ENCODE data around the gene SOS1. TPM values are rescaled to one million over a fixed set of nuclear protein-coding genes. Genes with fewer than 3 reads are reported as not detected.

SOS1 gene
- total RNA-seq, 1 donor from 2014 or later = 35.3 TPM

GRCh38 chr2:38997781-38998180 is 123.1 kb downstream of the SOS1 start:
- H3K9me3 Mint-ChIP-seq (ENCODE audit: unreplicated experiment) = no peaks in the 10 kb centered on the region
- H3K36me3 Mint-ChIP-seq (ENCODE audit: low read depth, unreplicated experiment) = peaks cover 19% of the 10 kb centered on the region
- no peaks in the 10 kb centered on the region for H3K4me1 Mint-ChIP-seq (ENCODE audit: unreplicated experiment)
- H3K4me3 Mint-ChIP-seq (ENCODE audit: unreplicated experiment) = no peak overlapping the region
- DNase-seq (ENCODE audit: low spot score) = no peak
- no peak overlapping the region for H3K27ac Mint-ChIP-seq (ENCODE audit: unreplicated experiment)
- no peaks in the 10 kb centered on the region for H3K27me3 Mint-ChIP-seq (ENCODE audit: unreplicated experiment)
- TF ChIP-seq, protein P1, sequence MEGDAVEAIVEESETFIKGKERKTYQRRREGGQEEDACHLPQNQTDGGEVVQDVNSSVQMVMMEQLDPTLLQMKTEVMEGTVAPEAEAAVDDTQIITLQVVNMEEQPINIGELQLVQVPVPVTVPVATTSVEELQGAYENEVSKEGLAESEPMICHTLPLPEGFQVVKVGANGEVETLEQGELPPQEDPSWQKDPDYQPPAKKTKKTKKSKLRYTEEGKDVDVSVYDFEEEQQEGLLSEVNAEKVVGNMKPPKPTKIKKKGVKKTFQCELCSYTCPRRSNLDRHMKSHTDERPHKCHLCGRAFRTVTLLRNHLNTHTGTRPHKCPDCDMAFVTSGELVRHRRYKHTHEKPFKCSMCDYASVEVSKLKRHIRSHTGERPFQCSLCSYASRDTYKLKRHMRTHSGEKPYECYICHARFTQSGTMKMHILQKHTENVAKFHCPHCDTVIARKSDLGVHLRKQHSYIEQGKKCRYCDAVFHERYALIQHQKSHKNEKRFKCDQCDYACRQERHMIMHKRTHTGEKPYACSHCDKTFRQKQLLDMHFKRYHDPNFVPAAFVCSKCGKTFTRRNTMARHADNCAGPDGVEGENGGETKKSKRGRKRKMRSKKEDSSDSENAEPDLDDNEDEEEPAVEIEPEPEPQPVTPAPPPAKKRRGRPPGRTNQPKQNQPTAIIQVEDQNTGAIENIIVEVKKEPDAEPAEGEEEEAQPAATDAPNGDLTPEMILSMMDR (IDR thresholded peaks at IDR 0.05; ENCODE audit: unreplicated experiment) = no peak

DNA sequence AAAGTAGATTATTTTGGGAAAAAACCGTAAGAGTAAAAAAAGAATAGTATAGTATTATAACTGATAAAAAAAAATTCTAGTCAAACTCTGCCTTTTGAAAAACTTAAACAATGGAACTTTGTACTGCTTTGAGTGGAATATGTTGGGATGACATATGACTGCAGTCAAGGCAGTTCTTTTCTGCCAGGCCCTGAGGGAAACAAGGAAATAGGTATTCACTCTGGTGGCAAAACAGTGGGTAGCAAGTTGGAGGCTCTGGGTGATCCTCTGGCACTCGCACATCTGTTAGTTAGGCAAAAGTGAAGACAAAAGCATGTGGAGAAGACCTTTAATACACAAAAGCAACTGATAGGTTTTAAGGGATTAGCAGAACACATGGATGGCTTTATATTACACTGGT is 129.0 kb downstream of the SOS1 start:
- DNase-seq (ENCODE audit: low spot score) = no peak
- no peaks in the 10 kb centered on the region for H3K4me1 Mint-ChIP-seq (ENCODE audit: unreplicated experiment)
- H3K27ac Mint-ChIP-seq (ENCODE audit: unreplicated experiment) = no peak overlapping the region
- TF ChIP-seq, protein P1 (IDR thresholded peaks at IDR 0.05; ENCODE audit: unreplicated experiment) = no peak
- H3K4me3 Mint-ChIP-seq (ENCODE audit: unreplicated experiment) = no peak overlapping the region
- H3K27me3 Mint-ChIP-seq (ENCODE audit: unreplicated experiment) = no peaks in the 10 kb centered on the region
- no peaks in the 10 kb centered on the region for H3K9me3 Mint-ChIP-seq (ENCODE audit: unreplicated experiment)
- peaks cover 4% of the 10 kb centered on the region for H3K36me3 Mint-ChIP-seq (ENCODE audit: low read depth, unreplicated experiment)

DNA sequence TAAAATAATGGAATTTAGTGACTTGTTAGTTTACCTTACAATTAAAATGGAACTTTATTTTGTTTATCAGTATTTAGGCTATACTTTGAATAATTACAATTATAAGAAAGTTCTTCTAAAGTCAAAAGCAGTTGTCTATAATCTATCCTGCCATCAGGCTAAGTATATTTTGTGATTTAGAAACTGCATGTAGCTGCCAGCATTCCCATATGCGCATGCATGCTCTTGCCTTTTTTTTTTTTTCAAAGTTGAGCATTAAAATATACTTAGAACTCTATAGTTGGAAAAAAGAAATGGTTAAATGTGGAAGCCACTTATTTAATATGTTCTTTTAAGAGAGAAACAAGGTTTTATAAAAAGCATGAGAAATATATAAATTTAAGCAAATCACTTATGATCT is 132.1 kb downstream of the SOS1 start:
- DNase-seq (ENCODE audit: low spot score) = no peak
- H3K27ac Mint-ChIP-seq (ENCODE audit: unreplicated experiment) = no peak overlapping the region
- no peaks in the 10 kb centered on the region for H3K27me3 Mint-ChIP-seq (ENCODE audit: unreplicated experiment)
- H3K4me1 Mint-ChIP-seq (ENCODE audit: unreplicated experiment) = no peaks in the 10 kb centered on the region
- H3K9me3 Mint-ChIP-seq (ENCODE audit: unreplicated experiment) = no peaks in the 10 kb centered on the region
- TF ChIP-seq, protein P1 (IDR thresholded peaks at IDR 0.05; ENCODE audit: unreplicated experiment) = no peak
- peaks cover 14% of the 10 kb centered on the region for H3K36me3 Mint-ChIP-seq (ENCODE audit: low read depth, unreplicated experiment)
- H3K4me3 Mint-ChIP-seq (ENCODE audit: unreplicated experiment) = no peak overlapping the region

GRCh38 chr2:38982498-38982897 is 138.4 kb downstream of the SOS1 start:
- Mint-ChIP-seq H3K4me3 (ENCODE audit: unreplicated experiment) (no peak overlapping the region), H3K9me3 (ENCODE audit: unreplicated experiment) (no peaks in the 10 kb centered on the region), H3K4me1 (ENCODE audit: unreplicated experiment) (peaks cover 13% of the 10 kb centered on the region), H3K27me3 (ENCODE audit: unreplicated experiment) (no peaks in the 10 kb centered on the region), H3K27ac (ENCODE audit: unreplicated experiment) (no peak overlapping the region), H3K36me3 (ENCODE audit: low read depth, unreplicated experiment) (peaks cover 14% of the 10 kb centered on the region)
- no peak for DNase-seq (ENCODE audit: low spot score)
- TF ChIP-seq, protein P1 (IDR thresholded peaks at IDR 0.05; ENCODE audit: unreplicated experiment) = no peak

DNA sequence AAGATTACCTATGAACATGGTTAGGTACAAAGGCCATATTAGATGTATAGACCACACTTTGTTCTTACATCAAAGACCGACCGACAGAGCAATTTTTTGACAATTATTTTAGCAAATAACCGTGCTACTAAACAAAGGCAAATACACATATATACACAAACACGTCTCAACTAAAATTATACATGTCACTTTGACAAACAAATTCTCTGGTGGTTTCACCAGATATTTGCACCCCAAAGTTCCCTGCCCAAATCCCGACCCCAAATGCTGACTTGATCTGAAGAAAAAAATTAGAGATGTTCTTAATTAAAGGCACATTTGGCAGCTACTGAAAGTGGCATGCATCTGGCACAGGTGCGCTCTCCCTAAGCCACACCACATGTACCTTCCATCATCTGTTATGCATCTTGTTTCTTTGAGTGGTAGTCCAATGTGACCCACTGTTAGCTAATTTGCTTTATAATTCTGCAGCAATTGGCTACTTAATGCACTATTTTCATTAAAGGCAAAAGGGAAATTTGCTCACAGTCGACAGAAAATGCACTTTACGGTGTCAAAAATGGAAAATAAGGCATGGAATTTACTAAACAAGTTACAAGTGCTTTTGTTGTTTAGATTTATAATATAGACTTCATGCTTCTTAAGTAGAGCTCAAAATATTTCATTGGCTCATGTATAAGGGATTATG is 139.0 kb downstream of the SOS1 start:
- H3K27ac Mint-ChIP-seq (ENCODE audit: unreplicated experiment) = no peak overlapping the region
- H3K36me3 Mint-ChIP-seq (ENCODE audit: low read depth, unreplicated experiment) = peaks cover 14% of the 10 kb centered on the region
- peaks cover 13% of the 10 kb centered on the region for H3K4me1 Mint-ChIP-seq (ENCODE audit: unreplicated experiment)
- TF ChIP-seq, protein P1 (IDR thresholded peaks at IDR 0.05; ENCODE audit: unreplicated experiment) = no peak
- H3K4me3 Mint-ChIP-seq (ENCODE audit: unreplicated experiment) = no peak overlapping the region
- DNase-seq (ENCODE audit: low spot score) = no peak
- H3K9me3 Mint-ChIP-seq (ENCODE audit: unreplicated experiment) = no peaks in the 10 kb centered on the region
- H3K27me3 Mint-ChIP-seq (ENCODE audit: unreplicated experiment) = no peaks in the 10 kb centered on the region
